SU-DHL-6 (cell line): ENCODE data around the gene PDE3B.

Experiments used
- H2AFZ ChIP-seq: fragments of 200-600 bp; sonication (generic); 2 replicates; pipeline ENCODE4 v1.6.1; 2014; ENCODE audit warnings: low read depth, mild to moderate bottlenecking, moderate library complexity, mixed read lengths, antibody characterized with exemption, low read length; ENCODE audit not compliant: severe bottlenecking
- H3F3A ChIP-seq: fragments of 200-600 bp; shearing (Covaris generic); 2 replicates; pipeline ENCODE4 v1.6.0; 2016; ENCODE audit warnings: antibody characterized with exemption, mild to moderate bottlenecking; ENCODE audit not compliant: insufficient read depth
- H3K27ac ChIP-seq: fragments of 200-600 bp; sonication (generic); 2 replicates; pipeline ENCODE4 v1.5.1; 2016; ENCODE audit warnings: low read depth, mild to moderate bottlenecking, low read length, moderate library complexity, mixed read lengths
- H3K27me3 ChIP-seq: fragments of 200-600 bp; sonication (generic), shearing (Covaris generic); 2 replicates; pipeline ENCODE4 v1.6.0; 2014; ENCODE audit warnings: mild to moderate bottlenecking, low read length
- H3K36me3 ChIP-seq: fragments of 200-600 bp; sonication (generic); 2 replicates; pipeline ENCODE4 v1.6.1; 2014; ENCODE audit warnings: mild to moderate bottlenecking, low read length, mixed read lengths
- H3K4me2 ChIP-seq: fragments of 300-600, 200-600 bp; shearing (Covaris generic), sonication (generic); 2 replicates; pipeline ENCODE4 v1.6.0; 2014; ENCODE audit warnings: low read length, low read depth, mild to moderate bottlenecking; ENCODE audit not compliant: poor library complexity, severe bottlenecking
- H3K4me3 ChIP-seq: fragments of 200-600 bp; sonication (generic); 2 replicates; pipeline ENCODE4 v1.5.1; 2014; ENCODE audit warnings: antibody characterized with exemption, low read length, mild to moderate bottlenecking, mixed read lengths; ENCODE audit not compliant: insufficient read depth, poor library complexity, severe bottlenecking
- H3K79me2 ChIP-seq: fragments of 200-600 bp; sonication (generic); 2 replicates; pipeline ENCODE4 v1.6.1; 2014; ENCODE audit warnings: mild to moderate bottlenecking, low read length, moderate library complexity; ENCODE audit not compliant: insufficient read depth
- H3K9ac ChIP-seq: fragments of 200-600 bp; sonication (generic); 2 replicates; pipeline ENCODE4 v1.7.0; 2014; ENCODE audit warnings: mild to moderate bottlenecking, low read length
- H3K9me2 ChIP-seq: fragments of 200-600 bp; sonication (generic); replicated peaks from 2 replicates; pipeline ENCODE4 v1.6.1; 2014; ENCODE audit warnings: low read length; ENCODE audit not compliant: insufficient read depth
- H3K9me3 ChIP-seq: fragments of 200-600 bp; sonication (generic); 2 replicates; pipeline ENCODE4 v1.6.1; 2014; ENCODE audit warnings: low read length, mixed read lengths; ENCODE audit not compliant: insufficient read depth
- H4K20me1 ChIP-seq: fragments of 200-600 bp; sonication (generic); 2 replicates; pipeline ENCODE4 v1.6.1; 2014; ENCODE audit warnings: low read depth, mild to moderate bottlenecking, antibody characterized with exemption, low read length, moderate library complexity, mixed read lengths
- CTCF ChIP-seq: fragments of 200-600 bp; sonication (generic); IDR thresholded peaks from one replicate; pipeline ENCODE4 v1.5.1; 2017; ENCODE audit warnings: antibody characterized with exemption, mild to moderate bottlenecking, low read length, moderate library complexity; ENCODE audit not compliant: insufficient read depth, poor library complexity, severe bottlenecking
- EZH2phosphoT487 ChIP-seq: fragments of 200-600 bp; sonication (generic), shearing (Covaris generic); conservative IDR thresholded peaks from 2 replicates; pipeline ENCODE4 v1.6.1; 2018; ENCODE audit warnings: mild to moderate bottlenecking, antibody characterized with exemption, low read length, moderate library complexity, mixed read lengths

PDE3B gene

GRCh38 chr11:14669499-14669898, 25.9 kb downstream of the PDE3B start:
- TF ChIP-seq CTCF (no peak), EZH2phosphoT487 (no peak)
- Histone ChIP-seq H3K27me3 (no peaks in the 10 kb centered on the region), H3K79me2 (no peaks in the 10 kb centered on the region), H4K20me1 (no peaks in the 10 kb centered on the region), H3K9ac (no peak overlapping the region), H3K9me3 (no peaks in the 10 kb centered on the region), H3F3A (no peaks in the 10 kb centered on the region), H3K27ac (no peak overlapping the region), H3K9me2 (no peaks in the 10 kb centered on the region), H3K36me3 (no peaks in the 10 kb centered on the region), H3K4me3 (no peak overlapping the region), H2AFZ (no peak overlapping the region), H3K4me2 (no peak overlapping the region)

GRCh38 chr11:14669958-14670357, 26.4 kb downstream of the PDE3B start:
- no peaks in the 10 kb centered on the region for H3F3A ChIP-seq
- no peaks in the 10 kb centered on the region for H3K9me2 ChIP-seq
- H3K36me3 ChIP-seq, result no peaks in the 10 kb centered on the region
- H3K79me2 ChIP-seq, result no peaks in the 10 kb centered on the region
- no peak for TF ChIP-seq EZH2phosphoT487
- no peak for TF ChIP-seq CTCF
- no peaks in the 10 kb centered on the region for H3K27me3 ChIP-seq
- no peaks in the 10 kb centered on the region for H3K9me3 ChIP-seq
- H4K20me1 ChIP-seq, result no peaks in the 10 kb centered on the region
- H3K4me2 ChIP-seq, result no peak overlapping the region
- no peak overlapping the region for H2AFZ ChIP-seq
- H3K9ac ChIP-seq, result no peak overlapping the region
- no peak overlapping the region for H3K4me3 ChIP-seq
- no peak overlapping the region for H3K27ac ChIP-seq

GRCh38 chr11:14672635-14673034, 29.0 kb downstream of the PDE3B start:
- Histone ChIP-seq H3K27ac (no peak overlapping the region), H3K9me2 (no peaks in the 10 kb centered on the region), H3K79me2 (no peaks in the 10 kb centered on the region), H3F3A (no peaks in the 10 kb centered on the region), H3K9ac (no peak overlapping the region), H4K20me1 (no peaks in the 10 kb centered on the region), H3K36me3 (no peaks in the 10 kb centered on the region), H3K9me3 (no peaks in the 10 kb centered on the region), H3K27me3 (no peaks in the 10 kb centered on the region), H3K4me2 (no peak overlapping the region), H2AFZ (no peak overlapping the region), H3K4me3 (no peak overlapping the region)
- TF ChIP-seq CTCF (no peak), EZH2phosphoT487 (no peak)
